GM21576 (cell line): Measurements from ENCODE around the gene LYPD4.

Experiments used
- ATAC-seq: cut with Tn5 transposase; IDR thresholded peaks from one replicate; pipeline ENCODE4 v1.9.1; 2021; ENCODE audit warnings: mild to moderate bottlenecking, moderate library complexity; ENCODE audit not compliant: unreplicated experiment

Gene LYPD4, protein sequence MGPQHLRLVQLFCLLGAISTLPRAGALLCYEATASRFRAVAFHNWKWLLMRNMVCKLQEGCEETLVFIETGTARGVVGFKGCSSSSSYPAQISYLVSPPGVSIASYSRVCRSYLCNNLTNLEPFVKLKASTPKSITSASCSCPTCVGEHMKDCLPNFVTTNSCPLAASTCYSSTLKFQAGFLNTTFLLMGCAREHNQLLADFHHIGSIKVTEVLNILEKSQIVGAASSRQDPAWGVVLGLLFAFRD

DNA sequence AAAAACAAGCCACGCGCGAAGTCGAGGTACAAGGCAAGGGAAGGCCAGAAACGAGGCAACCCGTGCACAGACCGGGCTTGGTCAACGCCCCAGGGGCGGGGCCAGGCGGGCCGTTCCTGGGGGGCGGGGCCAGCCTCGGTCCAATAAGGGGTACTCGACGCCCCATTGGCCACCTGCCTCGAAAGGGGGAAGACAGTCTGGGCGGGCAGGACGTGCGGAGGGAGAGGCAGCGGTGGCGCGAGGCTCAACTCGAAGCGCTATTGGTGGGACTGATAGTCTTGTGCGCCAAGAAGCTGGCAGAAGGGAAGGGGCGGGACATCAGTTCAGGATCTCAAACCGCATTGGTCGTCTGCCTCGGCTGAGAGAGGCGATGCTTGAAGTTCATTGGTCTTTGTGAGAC lies at the start of gene LYPD4:
Gene LYPD4, minus strand, starts transcription at position 83 of the 400 bp plus-strand sequence. CDS start 5,398 bp downstream, outside the sequence.
- ATAC-seq: no peak

GRCh38 chr19:41893899-41894298 lies 49.4 kb upstream of the LYPD4 start:
- ATAC-seq: no peak

DNA sequence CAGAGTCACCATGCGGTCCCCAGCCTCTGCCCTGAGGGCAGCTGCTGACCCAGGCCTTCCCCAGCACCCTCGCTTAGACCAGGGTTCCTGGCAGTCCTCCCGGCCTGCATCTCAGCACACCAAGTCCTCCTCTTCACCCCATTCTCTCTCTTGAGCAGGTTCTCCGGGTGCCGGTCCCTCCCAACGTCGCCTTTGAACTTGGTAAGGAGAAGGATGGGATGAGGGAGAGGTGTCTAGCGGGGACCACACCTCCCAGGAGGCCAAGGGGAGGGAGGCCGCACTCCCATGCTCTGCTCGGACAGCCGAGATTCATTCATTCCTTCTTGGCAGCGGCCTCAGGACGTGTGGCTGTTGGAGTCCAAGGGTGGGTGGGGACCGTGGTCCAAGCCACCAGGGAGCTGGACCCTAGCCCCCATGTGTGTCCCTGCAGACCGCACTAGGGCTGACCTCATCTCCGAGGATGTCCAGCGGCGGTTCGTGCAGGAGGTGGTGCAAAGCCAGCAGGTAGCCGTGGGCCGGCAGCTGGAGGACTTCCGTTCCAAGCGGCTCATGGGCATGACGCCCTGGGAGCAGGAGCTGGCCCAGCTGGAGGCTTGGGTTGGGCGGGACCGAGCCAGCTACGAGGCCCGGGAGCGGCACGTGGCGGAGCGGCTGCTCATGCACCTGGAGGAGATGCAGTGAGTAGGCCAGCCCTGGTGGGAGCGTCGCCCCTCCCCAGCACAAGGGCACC lies 47.9 kb upstream of the LYPD4 start:
- no peak for ATAC-seq

DNA sequence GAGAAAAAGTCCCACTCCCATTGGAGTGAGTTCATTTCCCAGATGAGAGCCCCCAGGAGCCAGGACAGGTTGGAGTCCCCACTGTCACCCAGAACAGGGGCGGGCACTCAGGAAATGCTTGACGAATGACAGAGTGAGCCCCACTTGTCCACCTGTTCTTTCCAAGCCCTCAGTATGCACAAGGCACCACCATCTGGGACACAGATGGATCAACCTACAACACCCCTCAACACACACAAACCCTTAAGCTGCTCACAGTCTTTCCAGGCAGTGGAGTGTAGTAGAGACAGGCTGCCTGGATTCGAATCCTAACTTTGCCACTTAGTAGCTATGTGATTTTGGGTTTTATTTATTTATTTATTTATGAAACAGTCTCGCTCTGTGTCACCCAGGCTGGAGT lies 46.5 kb upstream of the LYPD4 start:
- no peak for ATAC-seq

GRCh38 chr19:41889896-41890295 lies 45.4 kb upstream of the LYPD4 start:
- no peak for ATAC-seq

DNA sequence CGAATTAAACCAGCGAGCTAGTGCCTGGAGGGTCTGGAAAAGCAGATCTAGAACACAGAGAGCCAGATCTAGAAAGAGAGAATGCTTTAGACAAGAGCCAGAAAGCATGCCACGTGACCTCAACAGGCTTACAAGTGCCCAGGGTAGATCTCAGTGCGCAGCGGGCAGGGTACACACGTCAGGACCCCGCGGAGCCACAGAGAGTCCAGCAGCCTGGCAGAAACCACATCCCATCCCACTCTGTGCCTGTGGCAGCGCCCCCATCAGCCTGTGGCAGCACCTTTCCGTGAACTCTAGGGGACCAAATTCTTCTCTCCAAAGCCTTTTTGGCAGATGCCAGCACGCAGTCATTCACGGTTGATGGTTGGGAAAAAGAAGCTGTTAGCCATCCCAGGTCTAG lies 44.4 kb upstream of the LYPD4 start:
- no peak for ATAC-seq

- ATAC-seq: no peak
Measured at GRCh38 chr19:41887711-41888382, 43.4 kb upstream of the LYPD4 start.

DNA sequence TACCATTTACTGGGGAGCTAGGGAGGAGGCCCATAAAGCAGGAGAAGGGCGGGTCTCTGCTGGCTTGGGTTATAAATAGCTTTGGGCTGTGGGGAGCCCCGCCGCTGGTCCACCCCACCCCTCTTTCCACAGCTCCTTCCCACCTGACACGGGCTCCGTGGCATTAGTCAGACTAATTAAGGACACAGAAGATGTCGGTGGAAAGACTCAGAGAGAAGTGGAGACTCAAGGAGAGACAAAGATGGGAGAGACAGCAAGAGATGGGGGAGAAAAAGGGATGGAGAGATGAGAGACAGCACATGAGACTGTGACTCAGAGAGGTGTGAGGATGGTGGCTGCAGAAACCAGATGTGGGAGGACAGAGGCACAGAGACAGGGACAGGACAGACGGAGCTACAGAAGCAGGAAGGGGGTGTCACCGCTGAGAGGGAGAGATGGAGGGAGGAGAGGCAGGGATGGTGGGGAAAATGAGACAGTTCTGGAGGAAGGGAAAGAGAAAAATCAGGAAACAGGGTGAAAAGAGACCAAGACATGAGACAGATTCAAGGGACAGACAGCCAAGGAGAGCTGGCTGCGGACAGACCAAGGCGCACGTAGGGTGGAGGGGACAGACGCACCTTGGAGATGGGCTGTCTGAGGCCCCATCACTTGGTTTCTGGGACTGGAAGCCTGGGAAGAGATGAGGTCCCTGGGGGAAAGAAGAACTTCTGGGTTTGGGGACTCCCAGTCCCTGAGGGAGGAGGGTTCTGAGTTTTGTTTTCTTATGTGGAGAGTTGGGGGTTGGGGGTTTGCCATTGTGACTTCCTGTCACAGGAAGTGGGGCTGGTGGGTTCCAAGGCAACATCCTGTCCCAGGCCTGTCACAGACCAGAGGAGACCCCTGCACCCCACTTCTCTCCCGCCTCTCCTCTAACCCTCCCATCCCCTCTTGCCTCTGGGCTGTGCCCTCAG lies 42.6 kb upstream of the LYPD4 start:
- ATAC-seq: no peak

- peak; percentile 68 for ATAC-seq
Measured at GRCh38 chr19:41883821-41884733, 39.6 kb upstream of the LYPD4 start.

- no peak for ATAC-seq
Measured at GRCh38 chr19:41883463-41883820, 39.0 kb upstream of the LYPD4 start.

GRCh38 chr19:41882568-41883462 lies 38.3 kb upstream of the LYPD4 start, which contains the start of gene ARHGEF1:
TSS of gene ARHGEF1 (plus strand) at chr19:41883184. CDS start at chr19:41888083, 4,899 bp downstream.
- ATAC-seq: no peak

- ATAC-seq: no peak
Measured at GRCh38 chr19:41880329-41880708, 35.8 kb upstream of the LYPD4 start.

- no peak for ATAC-seq
Measured at GRCh38 chr19:41879670-41880328, 35.3 kb upstream of the LYPD4 start.

GRCh38 chr19:41879080-41879479 lies 34.6 kb upstream of the LYPD4 start:
- ATAC-seq: no peak

GRCh38 chr19:41877916-41878905 lies 33.7 kb upstream of the LYPD4 start:
- no peak for ATAC-seq

- ATAC-seq: peak; percentile 57
Measured at GRCh38 chr19:41876847-41877832, 32.7 kb upstream of the LYPD4 start, which contains the start of gene CD79A. TSS of gene CD79A (plus strand) at chr19:41877279. CDS start at chr19:41877305, 26 bp downstream.
